Activated naive CD4-positive, alpha-beta T cell treated with anti-CD3 and anti-CD28 coated beads, Interleukin-2, amount 10 ng/mL, durations not matched to agents 7 days and 5 days (primary cell): ENCODE measurements around the gene SNX9.

Source experiments
- CTCF ChIA-PET: fragments of 350-600 bp; sonication (Branson Sonifier 250); formaldehyde crosslinking; loops from one replicate; lab custom pipeline; 2021; ENCODE audit warnings: antibody characterized with exemption; lab: Charles Lee
- DNase-seq: peaks from one replicate; pipeline ENCODE4 v3.0.0-alpha.2; 2020
- H3K27ac Mint-ChIP-seq: one replicate; pipeline ENCODE4 v1.8.0; 2021; ENCODE audit warnings: mild to moderate bottlenecking, moderate library complexity, mixed read lengths
- H3K27me3 Mint-ChIP-seq: one replicate; pipeline ENCODE4 v1.8.0; 2021; ENCODE audit warnings: mild to moderate bottlenecking, mixed read lengths
- H3K36me3 Mint-ChIP-seq: one replicate; pipeline ENCODE4 v1.8.0; 2021; ENCODE audit warnings: mixed read lengths
- H3K4me1 Mint-ChIP-seq: one replicate; pipeline ENCODE4 v1.8.0; 2021; ENCODE audit warnings: mixed read lengths
- H3K4me3 Mint-ChIP-seq: one replicate; pipeline ENCODE4 v1.8.0; 2021; ENCODE audit warnings: mild to moderate bottlenecking, moderate library complexity, mixed read lengths
- H3K9me3 Mint-ChIP-seq: one replicate; pipeline ENCODE4 v1.8.0; 2021; ENCODE audit warnings: mixed read lengths

SNX9 gene

DNA sequence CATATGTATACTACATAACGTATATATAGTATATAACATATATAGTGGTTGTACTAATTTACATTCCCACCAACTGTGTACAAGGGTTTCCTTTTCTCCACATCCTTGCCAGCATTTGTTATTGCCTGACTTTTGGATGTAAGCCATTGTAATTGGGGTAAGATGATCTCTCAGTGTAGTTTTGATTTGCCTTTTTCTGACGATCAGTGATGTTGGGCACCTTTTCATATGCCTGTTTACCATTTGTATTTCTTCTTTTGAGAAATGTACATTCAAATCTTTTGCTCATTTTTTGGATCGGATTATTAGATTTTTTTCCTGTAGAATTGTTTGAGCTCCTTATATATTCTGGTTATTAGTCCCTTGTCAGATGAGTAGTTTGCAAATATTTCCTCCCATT is 170.0 kb downstream of the SNX9 start:
- CTCF ChIA-PET: interaction anchor here (1.3 to 1.4 kb wide), 2 partner anchors 79 to 81 kb away, joined by 3 to 4 read pairs; no protein-coding TSS in a partner anchor
- Mint-ChIP-seq H3K4me1 (peaks cover 50% of the 10 kb centered on the region), H3K27me3 (no peaks in the 10 kb centered on the region), H3K9me3 (no peaks in the 10 kb centered on the region), H3K4me3 (no peak overlapping the region), H3K27ac (no peak overlapping the region), H3K36me3 (peaks cover 25% of the 10 kb centered on the region)
- DNase-seq: no peak

GRCh38 chr6:157994125-157994795 is 171.2 kb downstream of the SNX9 start:
- Mint-ChIP-seq H3K27me3 (no peaks in the 10 kb centered on the region), H3K27ac (no peak overlapping the region), H3K4me3 (no peak overlapping the region), H3K36me3 (peaks cover 21% of the 10 kb centered on the region), H3K4me1 (peaks cover 40% of the 10 kb centered on the region), H3K9me3 (no peaks in the 10 kb centered on the region)
- CTCF ChIA-PET: interaction anchor here (1.3 to 1.7 kb wide), 2 partner anchors 14 to 80 kb away, joined by 3 read pairs; no protein-coding TSS in a partner anchor
- DNase-seq: no peak
